Smooth muscle cell (in vitro differentiated cells): ENCODE data around the gene SMKR1. TPM values are rescaled to one million over a fixed set of nuclear protein-coding genes. Genes with fewer than 3 reads are reported as not detected.
"Not testable (repeated sequence)": the region's sequence is repeated elsewhere in the genome, so short reads cannot be mapped to it uniquely, and the experiment has no call there.

Experiments
- DNase-seq: peaks from one replicate; lab custom pipeline; 2025; ENCODE audit not compliant: unreplicated experiment; lab: John Stamatoyannopoulos, UW
- H2AFZ ChIP-seq: fragments of 200-600 bp; sonication (generic); 2 replicates; pipeline ENCODE4 v1.6.0; 2016; ENCODE audit warnings: antibody characterized with exemption, low read depth, mild to moderate bottlenecking
- H3F3A ChIP-seq: fragments of 200-600 bp; sonication (generic); 2 replicates; pipeline ENCODE4 v1.6.0; 2017; ENCODE audit warnings: antibody characterized with exemption, low read depth
- H3K27ac ChIP-seq: fragments of 200-600 bp; sonication (generic); 2 replicates; pipeline ENCODE4 v1.5.1; 2016; ENCODE audit warnings: low read depth, mild to moderate bottlenecking
- H3K27me3 ChIP-seq: fragments of 200-600 bp; sonication (generic); 2 replicates; pipeline ENCODE4 v1.6.1; 2016; ENCODE audit warnings: low read depth, mild to moderate bottlenecking
- H3K36me3 ChIP-seq: fragments of 200-600 bp; sonication (generic); 2 replicates; pipeline ENCODE4 v1.5.1; 2016; ENCODE audit warnings: low read depth
- H3K4me1 ChIP-seq: fragments of 200-600 bp; sonication (generic); 2 replicates; pipeline ENCODE4 v1.5.1; 2016; ENCODE audit warnings: low read depth
- H3K4me2 ChIP-seq: fragments of 200-600 bp; sonication (generic); 2 replicates; pipeline ENCODE4 v1.6.0; 2016; ENCODE audit warnings: mild to moderate bottlenecking
- H3K4me3 ChIP-seq: fragments of 200-600 bp; sonication (generic); 2 replicates; pipeline ENCODE4 v1.5.1; 2016; ENCODE audit warnings: mild to moderate bottlenecking
- H3K79me2 ChIP-seq: fragments of 200-600 bp; sonication (generic); 2 replicates; pipeline ENCODE4 v1.6.0; 2016; ENCODE audit warnings: low read depth, mild to moderate bottlenecking
- H3K9ac ChIP-seq: fragments of 200-600 bp; sonication (generic); 2 replicates; pipeline ENCODE4 v1.6.0; 2016; ENCODE audit warnings: low read depth
- H3K9me3 ChIP-seq: fragments of 200-600 bp; sonication (generic); replicated peaks from 2 replicates; pipeline ENCODE4 v1.5.1; 2016; ENCODE audit warnings: low read depth
- H4K20me1 ChIP-seq: fragments of 200-600 bp; sonication (generic); 2 replicates; pipeline ENCODE4 v1.6.0; 2016; ENCODE audit warnings: low read depth
- CTCF ChIP-seq: fragments of 200-600 bp; sonication (generic); IDR thresholded peaks from 2 replicates; pipeline ENCODE4 v1.5.1; 2017; ENCODE audit warnings: borderline replicate concordance, mild to moderate bottlenecking, antibody characterized with exemption; ENCODE audit not compliant: insufficient read depth, poor library complexity, severe bottlenecking
- WGBS: methylation state at CpG from one replicate; pipeline ENCODE4 v1.1.7; 2016; ENCODE audit warnings: low lambda C conversion rate; 5-methylcytosine and 5-hydroxymethylcytosine counted together
- polyA plus RNA-seq: library from polyadenylated mRNA; unstranded; fragments of >200 nt; fragmentation: Nextera tagmentation; extraction: Ambion mirVana; gene quantifications from 2 replicates; pipeline ENCODE4 v1.2.1, GENCODE V29; 2016
- total RNA-seq: library from RNA; depleted of rRNA; stranded (reverse); fragments of >200 nt; gene quantifications from 2 replicates; pipeline ENCODE4 v1.2.3, GENCODE V29; 2014

SMKR1 gene
- total and polyA plus RNA-seq, 2 experiments from 2014 or later = not detected

- H3K4me3 ChIP-seq = no peak overlapping the region
- no peak for TF ChIP-seq CTCF
- no peaks in the 10 kb centered on the region for H4K20me1 ChIP-seq
- peaks cover 19% of the 10 kb centered on the region for H3K27me3 ChIP-seq
- WGBS = 44% methylated on average over 5 of the region's 5 CpGs
- no peak overlapping the region for H3K9ac ChIP-seq
- H3K79me2 ChIP-seq = no peaks in the 10 kb centered on the region
- no peaks in the 10 kb centered on the region for H3K4me1 ChIP-seq
- DNase-seq = no peak
- H3K9me3 ChIP-seq = no peaks in the 10 kb centered on the region
- no peak overlapping the region for H3K27ac ChIP-seq
- no peaks in the 10 kb centered on the region for H3K36me3 ChIP-seq
- H3F3A ChIP-seq = no peaks in the 10 kb centered on the region
- H3K4me2 ChIP-seq = no peak overlapping the region
- H2AFZ ChIP-seq = no peak overlapping the region
Measured at GRCh38 chr7:129519464-129519863, 17.1 kb downstream of the SMKR1 start.

GRCh38 chr7:129522088-129522970 lies 20.0 kb downstream of the SMKR1 start:
- Histone ChIP-seq H2AFZ (no peak overlapping the region), H4K20me1 (no peaks in the 10 kb centered on the region), H3K4me2 (no peak overlapping the region), H3K9ac (no peak overlapping the region), H3F3A (no peaks in the 10 kb centered on the region), H3K27ac (no peak overlapping the region), H3K79me2 (no peaks in the 10 kb centered on the region), H3K4me3 (no peak overlapping the region), H3K4me1 (no peaks in the 10 kb centered on the region), H3K9me3 (no peaks in the 10 kb centered on the region), H3K36me3 (no peaks in the 10 kb centered on the region), H3K27me3 (peaks cover 19% of the 10 kb centered on the region)
- no peak for DNase-seq
- 55% methylated on average over 30 of the region's 30 CpGs for WGBS
- TF ChIP-seq CTCF = no peak

GRCh38 chr7:129522971-129523340 lies 20.6 kb downstream of the SMKR1 start:
- Histone ChIP-seq H3F3A (no peaks in the 10 kb centered on the region), H3K79me2 (no peaks in the 10 kb centered on the region), H3K4me2 (no peak overlapping the region), H3K9ac (no peak overlapping the region), H3K27me3 (peaks cover 19% of the 10 kb centered on the region), H3K27ac (no peak overlapping the region), H4K20me1 (no peaks in the 10 kb centered on the region), H2AFZ (no peak overlapping the region), H3K9me3 (no peaks in the 10 kb centered on the region), H3K36me3 (no peaks in the 10 kb centered on the region), H3K4me1 (no peaks in the 10 kb centered on the region), H3K4me3 (no peak overlapping the region)
- no peak for DNase-seq
- 68% methylated on average over 5 of the region's 5 CpGs for WGBS
- no peak for TF ChIP-seq CTCF

GRCh38 chr7:129523924-129524323 lies 21.6 kb downstream of the SMKR1 start:
- no peak for TF ChIP-seq CTCF
- no peak for DNase-seq
- Histone ChIP-seq H2AFZ (no peak overlapping the region), H4K20me1 (no peaks in the 10 kb centered on the region), H3K4me2 (no peak overlapping the region), H3K4me3 (no peak overlapping the region), H3K79me2 (no peaks in the 10 kb centered on the region), H3K9ac (no peak overlapping the region), H3K4me1 (no peaks in the 10 kb centered on the region), H3K27me3 (peaks cover 19% of the 10 kb centered on the region), H3K9me3 (no peaks in the 10 kb centered on the region), H3F3A (no peaks in the 10 kb centered on the region), H3K27ac (no peak overlapping the region), H3K36me3 (no peaks in the 10 kb centered on the region)
- WGBS = 87% methylated on average over 3 of the region's 3 CpGs

- not testable (repeated sequence) for H3F3A ChIP-seq, H3K36me3 ChIP-seq, H3K79me2 ChIP-seq, H3K27ac ChIP-seq, H3K9ac ChIP-seq, DNase-seq, H3K4me2 ChIP-seq, H3K4me1 ChIP-seq, H2AFZ ChIP-seq, H3K9me3 ChIP-seq, H4K20me1 ChIP-seq, H3K4me3 ChIP-seq
- WGBS = 88% methylated on average over 2 of the region's 2 CpGs
- H3K27me3 ChIP-seq = peaks cover 19% of the 10 kb centered on the region
Measured at GRCh38 chr7:129524405-129524804, 22.1 kb downstream of the SMKR1 start.
